Uterus (tissue), 2 donors: Measurements from ENCODE around the gene MYH11.

Experiments used
- POLR2A ChIP-seq, 2 donors: fragments of 450-650 bp; IDR thresholded peaks; one replicate each; pipeline ENCODE4 v1.6.1; 2016; ENCODE audit warnings: antibody characterized with exemption in 2 of 2, mild to moderate bottlenecking in 1 of 2, moderate library complexity in 1 of 2
- TF ChIP-seq, protein P1 (sequence below), 4 experiments: fragments of 200-600 bp in 2 of 4; fragments of 450-650 bp in 2 of 4; sonication (generic) in 2 of 4; IDR thresholded peaks; one replicate each; pipeline ENCODE4 v1.5.1; 2016 to 2019; ENCODE audit warnings: antibody characterized with exemption in 4 of 4, mild to moderate bottlenecking in 2 of 4, moderate library complexity in 1 of 4

DNA sequence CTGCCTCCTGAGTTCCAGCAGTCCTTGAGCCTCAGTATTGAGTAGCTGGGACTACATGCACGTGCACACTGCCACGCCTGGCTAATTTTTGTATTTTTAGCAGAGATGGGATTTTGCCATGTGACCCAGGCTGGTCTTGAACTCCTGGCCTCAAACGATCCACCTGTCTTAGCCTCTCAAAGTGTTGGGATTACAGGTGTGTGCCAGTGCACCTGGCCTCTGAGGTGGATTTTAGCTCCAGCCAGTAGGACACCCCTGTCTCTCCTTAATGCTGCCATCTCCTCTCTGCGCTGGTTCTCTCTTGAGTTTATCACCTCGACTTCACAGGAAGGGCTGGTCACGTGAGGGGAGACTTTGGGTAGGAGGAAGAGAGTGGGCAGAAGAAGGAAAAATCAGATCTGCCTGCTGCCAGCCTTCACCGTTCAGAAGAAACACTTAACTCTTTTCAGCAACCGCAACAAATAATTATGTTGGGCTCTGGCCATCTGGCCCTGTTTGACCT is 151.7 kb downstream of the MYH11 start:
- TF ChIP-seq, protein P1, sequence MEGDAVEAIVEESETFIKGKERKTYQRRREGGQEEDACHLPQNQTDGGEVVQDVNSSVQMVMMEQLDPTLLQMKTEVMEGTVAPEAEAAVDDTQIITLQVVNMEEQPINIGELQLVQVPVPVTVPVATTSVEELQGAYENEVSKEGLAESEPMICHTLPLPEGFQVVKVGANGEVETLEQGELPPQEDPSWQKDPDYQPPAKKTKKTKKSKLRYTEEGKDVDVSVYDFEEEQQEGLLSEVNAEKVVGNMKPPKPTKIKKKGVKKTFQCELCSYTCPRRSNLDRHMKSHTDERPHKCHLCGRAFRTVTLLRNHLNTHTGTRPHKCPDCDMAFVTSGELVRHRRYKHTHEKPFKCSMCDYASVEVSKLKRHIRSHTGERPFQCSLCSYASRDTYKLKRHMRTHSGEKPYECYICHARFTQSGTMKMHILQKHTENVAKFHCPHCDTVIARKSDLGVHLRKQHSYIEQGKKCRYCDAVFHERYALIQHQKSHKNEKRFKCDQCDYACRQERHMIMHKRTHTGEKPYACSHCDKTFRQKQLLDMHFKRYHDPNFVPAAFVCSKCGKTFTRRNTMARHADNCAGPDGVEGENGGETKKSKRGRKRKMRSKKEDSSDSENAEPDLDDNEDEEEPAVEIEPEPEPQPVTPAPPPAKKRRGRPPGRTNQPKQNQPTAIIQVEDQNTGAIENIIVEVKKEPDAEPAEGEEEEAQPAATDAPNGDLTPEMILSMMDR (IDR thresholded peaks at IDR 0.05) = no peak
- TF ChIP-seq POLR2A (IDR thresholded peaks at IDR 0.05) = no peak
